Osteocyte (in vitro differentiated cells): Measurements from ENCODE around the gene MRPL33. TPM values are rescaled to one million over a fixed set of nuclear protein-coding genes. Genes with fewer than 3 reads are reported as not detected.
A peak's percentile ranks its signal among the peaks of the same experiment; 100 is the strongest.

Experiments
- DNase-seq: peaks from one replicate; pipeline ENCODE4 v3.0.0; 2021; ENCODE audit warnings: mixed read lengths; ENCODE audit not compliant: unreplicated experiment; ENCODE audit errors: extremely low spot score
- H3K27ac Mint-ChIP-seq: one replicate; pipeline ENCODE4 v1.8.0; 2021; ENCODE audit warnings: mild to moderate bottlenecking, mixed read lengths; ENCODE audit not compliant: unreplicated experiment
- H3K27me3 Mint-ChIP-seq: one replicate; pipeline ENCODE4 v1.8.0; 2021; ENCODE audit warnings: mixed read lengths; ENCODE audit not compliant: unreplicated experiment
- H3K36me3 Mint-ChIP-seq: one replicate; pipeline ENCODE4 v1.8.0; 2021; ENCODE audit warnings: mixed read lengths; ENCODE audit not compliant: unreplicated experiment
- H3K4me1 Mint-ChIP-seq: one replicate; pipeline ENCODE4 v1.8.0; 2021; ENCODE audit warnings: mixed read lengths; ENCODE audit not compliant: unreplicated experiment
- H3K4me3 Mint-ChIP-seq: one replicate; pipeline ENCODE4 v1.8.0; 2021; ENCODE audit warnings: mild to moderate bottlenecking, moderate library complexity, mixed read lengths; ENCODE audit not compliant: unreplicated experiment
- H3K9me3 Mint-ChIP-seq: one replicate; pipeline ENCODE4 v1.8.0; 2021; ENCODE audit warnings: mixed read lengths; ENCODE audit not compliant: unreplicated experiment
- CTCF ChIP-seq: fragments of 200-600 bp; sonication (generic); IDR thresholded peaks from 2 replicates; pipeline ENCODE4 v1.5.0; 2021; ENCODE audit warnings: antibody characterized with exemption, mild to moderate bottlenecking, moderate library complexity
- total RNA-seq: library from RNA; stranded (reverse); gene quantifications from 2 replicates; pipeline ENCODE4 v1.2.1, GENCODE V29; 2021

MRPL33 gene
- total RNA-seq, 1 donor from 2014 or later: 43.5 TPM

- no peaks in the 10 kb centered on the region for H3K36me3 Mint-ChIP-seq
- peaks cover 27% of the 10 kb centered on the region for H3K4me1 Mint-ChIP-seq
- TF ChIP-seq CTCF: no peak
- H3K27ac Mint-ChIP-seq: no peak overlapping the region
- H3K4me3 Mint-ChIP-seq: no peak overlapping the region
- no peak for DNase-seq
- no peaks in the 10 kb centered on the region for H3K9me3 Mint-ChIP-seq
- no peaks in the 10 kb centered on the region for H3K27me3 Mint-ChIP-seq
These were observed 32.6 kb downstream of the MRPL33 start for GRCh38 chr2:27804146-27804545.

GRCh38 chr2:27805180-27805579, 33.7 kb downstream of the MRPL33 start:
- Mint-ChIP-seq H3K27ac (no peak overlapping the region), H3K36me3 (no peaks in the 10 kb centered on the region), H3K9me3 (no peaks in the 10 kb centered on the region), H3K4me1 (peaks cover 27% of the 10 kb centered on the region), H3K27me3 (no peaks in the 10 kb centered on the region), H3K4me3 (no peak overlapping the region)
- DNase-seq: no peak
- TF ChIP-seq CTCF: no peak

GRCh38 chr2:27806311-27807059, 35.0 kb downstream of the MRPL33 start:
- Mint-ChIP-seq H3K27ac (no peak overlapping the region), H3K27me3 (no peaks in the 10 kb centered on the region), H3K9me3 (no peaks in the 10 kb centered on the region), H3K36me3 (no peaks in the 10 kb centered on the region), H3K4me1 (peaks cover 21% of the 10 kb centered on the region), H3K4me3 (no peak overlapping the region)
- no peak for TF ChIP-seq CTCF
- no peak for DNase-seq

- Mint-ChIP-seq H3K27ac (no peak overlapping the region), H3K9me3 (no peaks in the 10 kb centered on the region), H3K27me3 (no peaks in the 10 kb centered on the region), H3K36me3 (no peaks in the 10 kb centered on the region), H3K4me3 (no peak overlapping the region), H3K4me1 (peaks cover 24% of the 10 kb centered on the region)
- peak; percentile 61 for TF ChIP-seq CTCF
- no peak for DNase-seq
These were observed 36.0 kb downstream of the MRPL33 start for GRCh38 chr2:27807476-27807875.

GRCh38 chr2:27808418-27808817, 36.9 kb downstream of the MRPL33 start:
- TF ChIP-seq CTCF: no peak
- Mint-ChIP-seq H3K27me3 (no peaks in the 10 kb centered on the region), H3K4me3 (no peak overlapping the region)

More at GRCh38 chr2:27808418-27808817, 36.9 kb downstream of the MRPL33 start:
- Mint-ChIP-seq H3K9me3 (no peaks in the 10 kb centered on the region), H3K36me3 (no peaks in the 10 kb centered on the region), H3K4me1 (peaks cover 24% of the 10 kb centered on the region), H3K27ac (no peak overlapping the region)
- no peak for DNase-seq
